ENCODE results near the gene KSR2.

The KSR2 gene

GRCh38 chr12:117885211-117885610 lies 83.6 kb downstream of the KSR2 start:
- TF ChIP-seq CTCF (IDR thresholded peaks at IDR 0.05; ENCODE audit: extremely low read depth, insufficient read depth, missing control alignments): no peak
- DNase-seq (ENCODE audit: low spot score): no peak
- in situ Hi-C loops (cut with MboI; ENCODE audit: low pct_unique_long_range_greater_than_20kb, low sequenced_read_pairs, unreplicated experiment): loop anchor here (25.0 kb wide), 1 partner anchor 502 kb away; the partner anchor contains the start of gene SUDS3

- in situ Hi-C loops (cut with MboI; ENCODE audit: low pct_unique_long_range_greater_than_20kb, low sequenced_read_pairs, unreplicated experiment): loop anchor here (25.0 kb wide), 1 partner anchor 503 kb away; the partner anchor contains the start of gene SUDS3
- DNase-seq (ENCODE audit: low spot score): no peak
Observed at GRCh38 chr12:117884161-117884560, 84.6 kb downstream of the KSR2 start.

GRCh38 chr12:117882603-117883184 lies 86.1 kb downstream of the KSR2 start:
- in situ Hi-C loops (cut with MboI; ENCODE audit: low pct_unique_long_range_greater_than_20kb, low sequenced_read_pairs, unreplicated experiment): loop anchor here (25.0 kb wide), 1 partner anchor 505 kb away; the partner anchor contains the start of gene SUDS3
- DNase-seq (ENCODE audit: low spot score): no peak
- TF ChIP-seq CTCF (IDR thresholded peaks at IDR 0.05; ENCODE audit: extremely low read depth, insufficient read depth, missing control alignments): no peak

More at GRCh38 chr12:117884161-117884560, 84.6 kb downstream of the KSR2 start:
- TF ChIP-seq CTCF (IDR thresholded peaks at IDR 0.05; ENCODE audit: extremely low read depth, insufficient read depth, missing control alignments): no peak

GRCh38 chr12:117882181-117882580 lies 86.6 kb downstream of the KSR2 start:
- in situ Hi-C loops (cut with MboI; ENCODE audit: low pct_unique_long_range_greater_than_20kb, low sequenced_read_pairs, unreplicated experiment): loop anchor here (25.0 kb wide), 1 partner anchor 505 kb away; the partner anchor contains the start of gene SUDS3
- DNase-seq (ENCODE audit: low spot score): no peak
- TF ChIP-seq CTCF (IDR thresholded peaks at IDR 0.05; ENCODE audit: extremely low read depth, insufficient read depth, missing control alignments): no peak

- in situ Hi-C loops (cut with MboI; ENCODE audit: low pct_unique_long_range_greater_than_20kb, low sequenced_read_pairs, unreplicated experiment): loop anchor here (25.0 kb wide), 1 partner anchor 506 kb away; the partner anchor contains the start of gene SUDS3
- no peak for TF ChIP-seq CTCF (IDR thresholded peaks at IDR 0.05; ENCODE audit: extremely low read depth, insufficient read depth, missing control alignments)
- DNase-seq (ENCODE audit: low spot score): no peak
Observed at GRCh38 chr12:117881517-117881916, 87.3 kb downstream of the KSR2 start.

- no peak for TF ChIP-seq CTCF (IDR thresholded peaks at IDR 0.05; ENCODE audit: extremely low read depth, insufficient read depth, missing control alignments)
- DNase-seq (ENCODE audit: low spot score): no peak
- in situ Hi-C loops (cut with MboI; ENCODE audit: low pct_unique_long_range_greater_than_20kb, low sequenced_read_pairs, unreplicated experiment): loop anchor here (25.0 kb wide), 1 partner anchor 509 kb away; the partner anchor contains the start of gene SUDS3
Observed at GRCh38 chr12:117878605-117879004, 90.2 kb downstream of the KSR2 start.
